Measurements from ENCODE around the gene MED16.
"Not testable (repeated sequence)": the region's sequence is repeated elsewhere in the genome, so short reads cannot be mapped to it uniquely, and the experiment has no call there.

The MED16 gene

DNA sequence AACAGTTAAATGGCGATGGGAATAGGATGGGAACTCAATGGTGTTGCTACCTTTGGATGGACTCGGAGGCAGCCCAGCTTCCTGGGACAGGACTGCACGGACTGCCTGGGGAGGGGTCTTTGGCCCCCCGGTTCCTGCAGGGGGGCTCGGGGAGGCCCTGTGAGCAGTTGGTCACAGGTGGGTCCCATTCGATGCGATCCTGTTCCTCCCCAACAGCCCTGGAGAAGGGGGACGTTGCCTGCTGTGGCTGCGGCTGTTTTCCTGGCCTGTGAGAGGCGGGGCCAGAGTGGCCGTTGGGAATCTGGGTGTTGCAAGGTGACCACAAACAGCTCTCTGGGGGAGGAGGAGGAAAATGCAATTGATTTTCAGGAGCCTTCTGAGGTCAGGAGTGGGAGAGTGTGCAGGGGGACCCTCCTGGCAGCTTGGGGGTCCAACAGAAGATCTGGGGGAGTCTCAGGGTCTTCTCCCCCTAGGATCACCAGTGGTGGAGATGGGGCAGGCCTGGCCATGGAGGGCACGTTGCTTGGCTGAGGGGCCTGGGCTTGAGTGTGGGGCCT, 69.3 kb downstream of the MED16 start:
- DNase-seq, result no peak

DNA sequence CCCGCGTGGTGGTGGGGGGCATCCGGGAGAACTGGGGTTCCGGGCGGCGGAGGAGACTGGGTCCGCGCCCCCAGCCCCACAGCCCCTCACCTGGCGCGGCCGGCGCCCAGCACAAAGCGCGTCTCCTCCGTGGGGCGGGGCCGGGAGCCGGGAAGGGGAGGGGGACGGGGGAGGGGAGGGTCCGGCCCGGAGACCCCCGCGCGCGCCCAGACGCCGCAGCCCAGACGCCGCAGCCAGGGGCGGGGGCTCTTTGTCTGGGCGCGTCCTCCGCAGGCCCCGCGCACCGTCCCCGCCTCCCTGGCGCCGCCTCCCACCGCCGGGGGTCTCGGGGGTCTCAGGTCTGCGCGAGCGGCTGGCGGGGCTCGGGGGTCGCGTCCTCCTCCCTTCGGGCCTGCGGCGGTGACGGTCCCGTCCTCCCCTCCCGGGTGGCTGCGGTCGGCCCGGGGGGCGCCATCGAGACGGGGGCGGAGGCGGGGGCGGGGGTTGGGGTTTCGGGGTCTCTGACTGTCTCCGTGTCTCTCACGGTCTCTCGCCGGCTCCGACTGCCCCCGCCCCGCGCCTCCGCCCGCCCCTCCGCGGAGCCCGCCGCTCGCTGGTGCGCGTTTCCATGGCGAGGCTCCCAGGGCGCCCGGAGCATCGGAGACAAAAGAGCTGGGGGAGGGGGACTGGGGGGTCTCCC, 71.0 kb downstream of the MED16 start, which contains the start of gene PLPPR3:
Gene PLPPR3 (minus strand): TSS at position 131 of the 679 bp plus-strand sequence. CDS start 396 bp downstream, outside the sequence.
- no peak for DNase-seq

DNA sequence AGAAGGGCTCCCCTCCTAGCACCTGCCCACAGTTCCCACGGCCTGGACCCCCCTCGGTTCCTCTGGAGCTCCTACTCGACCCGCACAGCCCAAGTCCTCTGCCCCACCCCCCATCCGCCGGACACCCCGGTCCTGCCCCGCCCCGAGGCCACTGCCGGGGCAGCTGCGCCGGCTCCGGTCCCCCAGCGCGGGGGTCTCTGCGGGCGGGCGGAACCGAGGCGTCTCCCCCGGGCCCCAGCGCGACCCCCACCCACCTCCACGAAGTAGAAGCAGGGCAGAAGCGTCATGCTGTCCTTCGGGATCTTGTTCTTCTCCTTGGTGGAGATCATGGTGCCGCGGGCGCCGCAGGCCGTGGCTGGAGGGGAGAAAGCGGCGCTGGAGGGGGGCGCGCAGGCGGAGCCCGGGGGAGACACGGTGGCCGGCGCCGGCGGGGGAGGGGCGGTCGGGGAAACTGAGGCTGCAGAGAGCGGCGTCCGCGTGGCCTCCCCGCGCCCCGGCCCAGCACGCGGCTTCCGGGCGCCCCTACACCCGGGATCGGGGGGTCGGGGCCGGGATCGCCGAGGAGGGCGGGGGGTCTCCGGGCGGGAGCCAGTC, 71.7 kb downstream of the MED16 start:
- no peak for DNase-seq

DNA sequence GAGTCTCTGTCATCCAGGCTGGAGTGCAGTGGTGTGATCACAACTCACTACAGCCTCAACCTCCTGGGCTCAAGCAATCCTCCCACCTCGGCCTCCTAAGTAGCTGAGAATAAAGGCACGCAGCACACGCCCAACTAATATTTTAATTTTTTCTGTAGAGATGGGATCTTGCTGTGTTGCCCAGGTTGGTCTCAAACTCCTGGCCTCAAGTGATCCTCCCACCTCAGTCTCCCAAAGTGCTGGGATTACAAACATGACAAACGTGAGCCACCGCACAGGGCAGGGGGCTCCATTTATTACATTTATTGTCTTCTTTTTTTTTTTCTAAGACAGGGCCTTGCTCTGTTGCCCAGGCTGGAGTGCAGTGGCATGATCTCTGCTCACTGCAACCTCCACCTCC, 72.8 kb downstream of the MED16 start:
- not testable (repeated sequence) for DNase-seq

All from inflammatory macrophage treated with lipopolysaccharide for 4 hours (primary cell).